Adrenal gland (tissue), 5 donors: Measurements from ENCODE around the gene INHBB.

Source experiments
- POLR2A ChIP-seq, 2 donors: fragments of 450-650 bp; IDR thresholded peaks; one replicate each; pipeline ENCODE4 v1.6.1; 2017; ENCODE audit warnings: antibody characterized with exemption in 2 of 2, mild to moderate bottlenecking in 2 of 2, moderate library complexity in 1 of 2
- TF ChIP-seq, protein P1 (sequence below), 6 experiments: fragments of 450-650 bp in 4 of 6; fragments of 200-600 bp in 2 of 6; sonication (generic) in 1 of 6; IDR thresholded peaks; 1 replicate in 5 of 6; 2 replicates in 1 of 6; pipeline versions ENCODE4 v1.5.1 to v1.8.0; 2016 to 2021; ENCODE audit warnings: antibody characterized with exemption in 6 of 6, mild to moderate bottlenecking in 2 of 6, moderate library complexity in 1 of 6
- donor health status: DM: no; HTN: no; CAD: no.

DNA sequence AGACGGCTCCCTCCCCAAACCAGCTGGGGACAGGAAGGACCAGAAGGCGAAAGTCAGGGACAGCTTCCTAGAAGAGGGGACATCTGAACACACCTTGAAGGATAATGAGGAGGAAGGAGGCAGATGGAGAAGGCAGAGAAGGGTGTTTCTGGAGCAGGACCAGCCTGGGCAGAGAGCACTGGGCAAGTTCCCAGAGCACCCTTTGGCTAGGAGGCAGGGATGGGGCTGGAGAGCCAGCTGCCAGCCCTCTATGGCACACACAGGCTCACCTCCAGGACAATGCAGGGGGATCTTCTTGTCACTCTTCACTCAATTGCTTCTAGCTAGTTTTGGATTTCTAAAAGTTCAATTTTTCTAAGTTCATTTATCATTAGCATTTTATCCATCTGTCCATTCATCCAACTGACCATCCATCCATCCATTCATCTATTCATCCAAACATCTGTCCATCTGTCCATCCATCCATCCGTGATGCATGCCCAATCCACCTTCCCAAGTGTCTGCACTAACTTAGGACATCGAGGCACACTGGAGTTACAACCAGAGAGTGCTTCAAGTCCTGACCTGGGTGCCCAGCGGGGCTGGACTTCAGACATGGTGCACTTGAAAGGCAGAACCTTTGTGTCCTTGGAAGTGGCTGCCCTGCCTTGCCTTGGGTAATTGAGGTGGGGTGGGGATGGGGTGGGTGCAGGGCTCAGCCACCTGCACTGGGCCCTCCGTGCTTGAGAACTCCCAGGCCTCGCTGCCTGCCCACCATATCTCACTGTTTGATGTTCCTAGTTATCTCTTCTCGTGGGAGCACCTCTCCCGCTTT, 42.5 kb downstream of the INHBB start:
- TF ChIP-seq, protein P1, sequence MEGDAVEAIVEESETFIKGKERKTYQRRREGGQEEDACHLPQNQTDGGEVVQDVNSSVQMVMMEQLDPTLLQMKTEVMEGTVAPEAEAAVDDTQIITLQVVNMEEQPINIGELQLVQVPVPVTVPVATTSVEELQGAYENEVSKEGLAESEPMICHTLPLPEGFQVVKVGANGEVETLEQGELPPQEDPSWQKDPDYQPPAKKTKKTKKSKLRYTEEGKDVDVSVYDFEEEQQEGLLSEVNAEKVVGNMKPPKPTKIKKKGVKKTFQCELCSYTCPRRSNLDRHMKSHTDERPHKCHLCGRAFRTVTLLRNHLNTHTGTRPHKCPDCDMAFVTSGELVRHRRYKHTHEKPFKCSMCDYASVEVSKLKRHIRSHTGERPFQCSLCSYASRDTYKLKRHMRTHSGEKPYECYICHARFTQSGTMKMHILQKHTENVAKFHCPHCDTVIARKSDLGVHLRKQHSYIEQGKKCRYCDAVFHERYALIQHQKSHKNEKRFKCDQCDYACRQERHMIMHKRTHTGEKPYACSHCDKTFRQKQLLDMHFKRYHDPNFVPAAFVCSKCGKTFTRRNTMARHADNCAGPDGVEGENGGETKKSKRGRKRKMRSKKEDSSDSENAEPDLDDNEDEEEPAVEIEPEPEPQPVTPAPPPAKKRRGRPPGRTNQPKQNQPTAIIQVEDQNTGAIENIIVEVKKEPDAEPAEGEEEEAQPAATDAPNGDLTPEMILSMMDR (IDR thresholded peaks at IDR 0.05) = no peak
- no peak for TF ChIP-seq POLR2A (IDR thresholded peaks at IDR 0.05)
